ENCODE measurements around the gene EPHX1.
"Not testable (repeated sequence)": the region's sequence is repeated elsewhere in the genome, so short reads cannot be mapped to it uniquely, and the experiment has no call there.

The EPHX1 gene

DNA sequence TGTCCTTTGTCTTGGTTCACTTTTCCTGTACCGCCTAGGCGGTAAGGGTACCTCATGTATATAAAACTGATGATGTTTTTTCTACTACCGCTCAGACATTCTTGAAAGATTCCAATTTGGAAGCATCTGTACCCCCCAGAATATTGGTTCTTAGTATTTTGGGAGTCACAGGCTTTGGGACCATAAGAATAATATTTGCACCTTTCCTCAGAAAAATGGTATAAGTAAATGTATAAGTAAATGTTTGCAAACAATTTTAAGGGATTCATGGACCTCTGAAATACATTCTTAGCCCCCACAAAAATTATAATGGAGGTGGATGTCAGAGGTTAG is 31.6 kb upstream of the EPHX1 start:
- TF ChIP-seq, protein P1, sequence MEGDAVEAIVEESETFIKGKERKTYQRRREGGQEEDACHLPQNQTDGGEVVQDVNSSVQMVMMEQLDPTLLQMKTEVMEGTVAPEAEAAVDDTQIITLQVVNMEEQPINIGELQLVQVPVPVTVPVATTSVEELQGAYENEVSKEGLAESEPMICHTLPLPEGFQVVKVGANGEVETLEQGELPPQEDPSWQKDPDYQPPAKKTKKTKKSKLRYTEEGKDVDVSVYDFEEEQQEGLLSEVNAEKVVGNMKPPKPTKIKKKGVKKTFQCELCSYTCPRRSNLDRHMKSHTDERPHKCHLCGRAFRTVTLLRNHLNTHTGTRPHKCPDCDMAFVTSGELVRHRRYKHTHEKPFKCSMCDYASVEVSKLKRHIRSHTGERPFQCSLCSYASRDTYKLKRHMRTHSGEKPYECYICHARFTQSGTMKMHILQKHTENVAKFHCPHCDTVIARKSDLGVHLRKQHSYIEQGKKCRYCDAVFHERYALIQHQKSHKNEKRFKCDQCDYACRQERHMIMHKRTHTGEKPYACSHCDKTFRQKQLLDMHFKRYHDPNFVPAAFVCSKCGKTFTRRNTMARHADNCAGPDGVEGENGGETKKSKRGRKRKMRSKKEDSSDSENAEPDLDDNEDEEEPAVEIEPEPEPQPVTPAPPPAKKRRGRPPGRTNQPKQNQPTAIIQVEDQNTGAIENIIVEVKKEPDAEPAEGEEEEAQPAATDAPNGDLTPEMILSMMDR (IDR thresholded peaks at IDR 0.05) = no peak
- TF ChIP-seq ZFX (IDR thresholded peaks at IDR 0.05; ENCODE audit: borderline replicate concordance) = no peak
- peak overlapping the region; percentile 98 for H3K27ac ChIP-seq

DNA sequence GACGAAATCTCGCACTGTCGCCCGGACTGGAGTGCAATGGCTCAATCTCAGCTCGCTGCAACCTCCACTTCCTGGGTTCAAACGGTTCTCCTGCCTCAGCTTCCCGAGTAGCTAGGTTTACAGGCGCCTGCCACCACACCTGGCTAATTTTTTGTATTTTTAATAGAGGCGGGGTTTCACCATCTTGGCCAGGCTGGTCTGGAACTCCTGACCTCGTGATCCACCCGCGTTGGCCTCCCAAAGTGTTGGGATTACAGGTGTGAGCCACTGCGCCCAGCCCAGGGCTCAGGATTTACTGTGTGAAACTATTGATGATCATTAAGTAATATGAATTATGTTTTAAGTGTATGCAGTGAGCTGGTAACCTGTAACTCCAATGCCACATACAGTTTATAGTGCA is 30.8 kb upstream of the EPHX1 start:
- H3K27ac ChIP-seq = peak overlapping the region; percentile 98; the same call in 1 of the 2 replicates

DNA sequence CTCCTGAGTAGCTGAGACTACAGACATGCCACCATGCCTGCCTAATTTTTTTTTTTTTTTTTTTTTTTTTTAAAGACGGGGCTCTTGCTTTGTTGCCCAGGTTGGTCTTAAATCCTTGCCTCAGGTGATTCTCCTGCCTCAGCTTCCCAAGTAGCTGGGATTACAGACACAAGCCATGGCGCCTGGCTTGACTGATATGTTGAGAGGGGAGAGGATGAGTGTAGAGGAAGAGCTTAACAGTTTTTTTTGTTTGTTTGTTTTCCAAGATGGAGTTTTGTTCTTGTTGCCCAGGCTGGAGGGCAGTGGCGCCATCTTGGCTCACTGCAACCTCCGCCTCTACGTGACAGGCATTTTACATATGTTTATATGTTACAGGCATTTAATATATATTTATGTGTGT is 29.8 kb upstream of the EPHX1 start:
- TF ChIP-seq, protein P1 (IDR thresholded peaks at IDR 0.05) = no peak
- no peak for TF ChIP-seq ZFX (IDR thresholded peaks at IDR 0.05; ENCODE audit: borderline replicate concordance)
- H3K27ac ChIP-seq = no peak overlapping the region

- no peak overlapping the region for H3K27ac ChIP-seq
- TF ChIP-seq, protein P1 (IDR thresholded peaks at IDR 0.05) = no peak
- TF ChIP-seq ZFX (IDR thresholded peaks at IDR 0.05; ENCODE audit: borderline replicate concordance) = no peak
These were observed 29.3 kb upstream of the EPHX1 start for GRCh38 chr1:225780630-225781029.

- H3K27ac ChIP-seq = not testable (repeated sequence)
These were observed 20.8 kb upstream of the EPHX1 start for GRCh38 chr1:225789142-225789541.

- TF ChIP-seq ZFX (IDR thresholded peaks at IDR 0.05; ENCODE audit: borderline replicate concordance) = no peak
- TF ChIP-seq, protein P1 (IDR thresholded peaks at IDR 0.05) = no peak
- no peak overlapping the region for H3K27ac ChIP-seq
These were observed 15.0 kb upstream of the EPHX1 start for GRCh38 chr1:225794954-225795353.

- not testable (repeated sequence) for H3K27ac ChIP-seq
These were observed 13.8 kb upstream of the EPHX1 start for GRCh38 chr1:225796097-225796496.

DNA sequence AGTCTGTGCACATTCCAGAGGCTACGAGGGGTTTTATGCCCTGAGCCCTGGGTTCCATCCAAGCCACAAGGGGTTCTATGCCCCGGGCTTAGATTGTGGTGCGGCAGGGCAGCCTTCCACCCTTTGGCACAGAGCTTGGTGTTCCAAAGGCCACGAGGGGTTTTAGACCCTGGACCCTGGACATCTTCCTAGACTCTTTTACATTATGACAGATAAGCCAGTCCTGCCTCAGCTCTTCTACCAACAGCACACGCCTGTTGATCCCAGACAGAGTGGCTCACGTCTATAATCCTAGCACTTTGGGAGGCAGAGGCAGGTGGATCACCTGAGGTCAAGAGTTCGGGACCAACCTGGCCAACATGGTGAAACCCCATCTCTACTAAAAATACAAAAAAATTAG is 8.8 kb upstream of the EPHX1 start:
- H3K27ac ChIP-seq = not testable (repeated sequence)

GRCh38 chr1:225806249-225806648 is 3.7 kb upstream of the EPHX1 start:
- TF ChIP-seq, protein P1 (IDR thresholded peaks at IDR 0.05) = no peak
- no peak for TF ChIP-seq ZFX (IDR thresholded peaks at IDR 0.05; ENCODE audit: borderline replicate concordance)
- H3K27ac ChIP-seq = no peak overlapping the region

DNA sequence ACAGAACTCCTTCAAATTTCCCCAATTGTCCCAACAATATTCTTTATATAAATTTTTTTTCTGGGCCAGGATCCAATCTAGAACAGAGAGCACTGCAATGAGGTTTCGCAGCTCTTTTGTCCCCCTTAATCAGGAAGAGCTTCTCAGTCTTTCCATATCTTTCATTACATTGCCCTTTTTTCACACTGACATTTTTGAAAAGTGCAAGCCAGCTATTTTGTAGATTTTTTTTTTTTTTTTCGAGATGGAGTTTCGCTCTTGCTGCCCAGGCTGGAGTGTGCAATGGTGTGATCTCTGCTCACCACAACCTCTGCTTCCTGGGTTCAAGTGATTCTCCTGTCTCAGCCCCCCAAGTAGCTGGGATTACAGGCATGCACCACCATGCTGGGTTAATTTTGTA is 3.2 kb upstream of the EPHX1 start:
- H3K27ac ChIP-seq = not testable (repeated sequence)
